SKM-1 (cell line): ENCODE measurements around the gene GDF11.

Experiments used
- DNase-seq: peaks from one replicate; lab custom pipeline; 2025; ENCODE audit not compliant: unreplicated experiment; lab: John Stamatoyannopoulos, UW

GDF11 gene

DNA sequence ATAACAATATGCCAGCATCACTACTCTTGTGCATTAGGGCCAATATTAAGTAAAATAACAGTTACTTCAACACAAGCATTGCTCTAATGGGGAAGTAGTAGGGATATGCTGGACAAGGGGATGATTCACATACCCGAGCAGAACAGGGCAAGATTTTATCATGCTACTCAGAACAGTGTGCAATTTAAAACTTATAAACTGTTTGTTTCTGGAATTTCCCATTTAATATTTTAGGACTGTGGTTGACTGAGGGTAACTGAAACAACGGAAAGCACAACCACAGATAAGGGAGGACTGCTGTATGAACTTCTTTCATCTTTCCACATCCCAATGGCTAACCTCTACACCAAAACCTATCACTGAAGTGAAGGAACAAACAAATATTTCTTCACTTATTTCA lies 37.8 kb downstream of the GDF11 start:
- DNase-seq: no peak

DNA sequence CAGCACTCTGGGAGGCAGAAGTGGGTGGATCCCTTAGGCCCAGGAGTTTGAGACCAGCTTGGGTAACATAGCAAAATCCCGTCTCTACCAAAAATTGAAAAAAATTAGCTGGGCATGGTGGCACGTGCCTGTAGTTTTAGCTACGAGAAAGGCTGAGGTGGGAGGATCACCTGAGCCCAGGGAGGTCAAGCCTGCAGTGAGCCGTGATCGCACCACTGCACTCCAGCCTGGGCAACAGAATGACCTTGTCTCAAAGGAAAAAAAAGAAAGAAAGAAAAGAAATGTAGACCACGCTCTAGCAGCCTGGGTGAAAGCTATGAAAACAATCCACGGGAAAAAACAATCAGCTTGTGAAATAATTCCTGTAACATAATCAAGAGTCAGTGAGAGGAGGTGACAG lies 45.6 kb downstream of the GDF11 start:
- DNase-seq: no peak

DNA sequence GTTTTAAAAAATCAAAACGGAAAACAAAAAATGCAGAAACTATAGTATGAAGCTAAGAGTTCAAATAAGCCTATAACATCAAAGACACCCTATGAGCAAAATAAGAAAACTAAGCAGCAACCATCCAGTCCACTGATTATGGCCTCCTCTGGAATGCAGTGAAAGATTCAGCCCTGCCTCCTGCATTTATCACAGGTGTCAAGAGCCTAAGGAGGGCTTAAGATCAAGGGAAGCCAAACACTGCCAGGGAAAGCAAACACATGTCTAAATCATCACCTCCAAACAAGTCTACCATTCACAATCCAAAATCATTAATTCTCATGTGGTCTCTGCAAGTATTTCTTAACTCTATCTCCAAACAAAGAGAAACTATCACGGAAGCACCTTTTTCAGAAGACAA lies 46.2 kb downstream of the GDF11 start:
- no peak for DNase-seq

DNA sequence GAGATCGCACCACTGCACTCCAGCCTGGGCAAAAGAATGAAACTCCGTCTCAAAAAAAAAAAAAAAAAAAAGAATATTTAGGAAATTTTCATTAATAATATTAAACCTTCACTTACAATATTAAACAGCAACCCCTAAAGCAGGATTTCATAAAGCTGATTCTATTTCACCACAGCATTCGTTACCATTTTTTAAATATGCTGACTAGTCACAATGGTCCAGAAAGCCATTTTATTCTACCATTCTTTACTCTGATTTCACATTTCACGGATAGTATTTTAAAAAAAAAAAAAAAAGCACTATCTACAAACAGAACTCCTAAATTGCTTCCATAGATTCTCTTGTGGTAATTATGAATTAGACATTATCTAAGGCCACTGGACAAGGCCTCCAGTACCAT lies 47.0 kb downstream of the GDF11 start:
- DNase-seq: no peak

DNA sequence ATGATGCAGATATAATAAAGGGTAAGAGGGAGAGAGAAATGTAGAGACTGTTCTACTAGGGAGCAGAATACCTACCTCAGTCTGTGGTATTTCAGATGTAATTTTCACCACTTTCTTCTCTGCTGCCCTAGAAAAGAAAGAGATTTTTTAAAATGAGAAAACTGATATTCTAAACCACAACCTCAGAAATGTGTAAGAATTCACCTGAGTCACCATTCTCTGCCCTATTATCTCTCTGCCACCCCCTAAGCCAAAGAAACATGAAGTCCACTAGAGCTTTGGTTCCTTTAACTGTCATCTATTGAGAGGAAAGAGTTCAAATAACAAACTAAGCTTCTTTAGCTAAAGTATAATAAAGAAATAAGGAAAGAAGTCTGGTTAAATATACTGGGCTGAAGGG lies 53.0 kb downstream of the GDF11 start:
- no peak for DNase-seq

DNA sequence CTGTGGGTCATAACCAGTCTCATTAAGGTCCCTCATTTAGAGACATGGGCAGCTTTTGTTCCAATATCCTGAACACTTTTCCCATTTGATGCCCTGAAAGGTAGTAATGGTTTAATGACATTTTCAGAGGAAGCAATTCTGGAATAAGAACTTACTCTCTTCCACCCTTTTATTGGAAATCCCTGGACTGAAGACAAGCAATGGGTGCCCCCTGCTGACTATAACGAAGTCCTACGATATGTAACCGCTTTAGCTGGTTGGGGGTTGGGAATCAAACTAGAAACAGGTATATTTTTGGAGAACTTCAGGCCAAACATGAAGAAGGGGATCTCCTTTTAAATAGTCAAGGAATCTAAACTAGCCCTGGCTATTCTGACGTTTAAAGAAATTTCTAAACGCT lies 54.1 kb downstream of the GDF11 start:
- DNase-seq: no peak

DNA sequence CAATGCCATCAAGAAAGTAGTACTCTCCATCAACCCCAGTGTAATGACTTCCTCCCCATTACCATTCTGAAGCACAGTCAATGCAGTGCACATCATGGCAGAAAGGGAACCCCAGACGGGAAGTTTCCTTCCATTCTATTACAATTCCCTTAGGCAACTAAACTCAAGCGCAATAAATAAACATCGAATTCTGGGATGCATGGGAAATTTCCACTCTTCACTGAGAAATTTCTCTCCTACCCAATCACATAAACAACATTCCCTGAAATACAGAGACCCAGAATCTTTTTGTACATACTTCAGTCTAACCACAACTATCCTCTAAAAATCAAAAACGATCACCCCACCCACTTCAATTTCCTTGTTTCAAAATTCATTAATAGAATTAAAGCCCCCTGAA lies 54.6 kb downstream of the GDF11 start:
- DNase-seq: no peak
